Bronchial epithelial cell (primary cell): Measurements from ENCODE around the gene ARPC1B. TPM values are rescaled to one million over a fixed set of nuclear protein-coding genes. Genes with fewer than 3 reads are reported as not detected.
A peak's percentile ranks its signal among the peaks of the same experiment; 100 is the strongest.
"Not testable (repeated sequence)": the region's sequence is repeated elsewhere in the genome, so short reads cannot be mapped to it uniquely, and the experiment has no call there.

Source experiments
- DNase-seq: peaks from one replicate; pipeline ENCODE4 v3.0.0-alpha.2; 2010; ENCODE audit warnings: low read depth
- FAIRE-seq: peaks from 2 replicates; lab custom pipeline; 2011; peaks lifted over from hg19 to GRCh38; lab: Jason Lieb, UNC
- H3K27me3 ChIP-seq: 2 replicates; pipeline ENCODE4 v1.5.1; 2011; ENCODE audit warnings: low read length; ENCODE audit not compliant: control insufficient read depth, insufficient read depth
- H3K36me3 ChIP-seq: 2 replicates; pipeline ENCODE4 v1.5.1; 2011; ENCODE audit warnings: low read length; ENCODE audit not compliant: control insufficient read depth, insufficient read depth
- H3K4me3 ChIP-seq: 2 replicates; pipeline ENCODE4 v1.5.1; 2011; ENCODE audit warnings: mild to moderate bottlenecking, low read depth, low read length, control low read depth
- CTCF ChIP-seq: IDR thresholded peaks from 2 replicates; pipeline ENCODE4 v1.5.1; 2011; ENCODE audit warnings: mild to moderate bottlenecking, moderate library complexity, low read length, control low read depth, inconsistent platforms; ENCODE audit not compliant: insufficient read depth, severe bottlenecking
- total RNA-seq: library from RNA; depleted of rRNA; stranded (reverse); fragments of >200 nt; gene quantifications from 2 replicates; pipeline ENCODE4 v1.2.1, GENCODE V29; 2014

The ARPC1B gene
- total RNA-seq: 336 and 569 TPM in 2 replicates

GRCh38 chr7:99374111-99375064 lies at the start of gene ARPC1B:
TSS of gene ARPC1B (plus strand) at chr7:99374730. CDS start at chr7:99385715, 10,985 bp downstream.
- no peak for TF ChIP-seq CTCF
- Histone ChIP-seq H3K27me3 (no peaks in the 10 kb centered on the region), H3K36me3 (peaks cover 3% of the 10 kb centered on the region), H3K4me3 (peak within 1 kb of the TSS; percentile 86)
- DNase-seq (peak; percentile 62), FAIRE-seq (no peak)

GRCh38 chr7:99325001-99325493 lies 49.5 kb upstream of the ARPC1B start:
- FAIRE-seq (no peak), DNase-seq (no peak)
- H3K36me3 ChIP-seq: no peaks in the 10 kb centered on the region
- H3K27me3 ChIP-seq: no peaks in the 10 kb centered on the region
- H3K4me3 ChIP-seq: peak overlapping the region; percentile 95
- TF ChIP-seq CTCF: no peak

- DNase-seq (peak; percentile 86), FAIRE-seq (no peak)
- Histone ChIP-seq H3K27me3 (no peaks in the 10 kb centered on the region), H3K4me3 (peak within 1 kb of the TSS; percentile 95), H3K36me3 (no peaks in the 10 kb centered on the region)
- TF ChIP-seq CTCF: peak; percentile 20
Observed at GRCh38 chr7:99325592-99326407, 48.7 kb upstream of the ARPC1B start, which contains the start of gene ARPC1A. TSS of gene ARPC1A (plus strand) at chr7:99325898. CDS start at chr7:99333354, 7,456 bp downstream.

GRCh38 chr7:99326408-99326782 lies 48.1 kb upstream of the ARPC1B start:
- H3K36me3 ChIP-seq: no peaks in the 10 kb centered on the region
- no peaks in the 10 kb centered on the region for H3K27me3 ChIP-seq
- H3K4me3 ChIP-seq: peak overlapping the region; percentile 95
- FAIRE-seq: no peak
- TF ChIP-seq CTCF: no peak
- peak; percentile 4 for DNase-seq

- not testable (repeated sequence) for H3K36me3 ChIP-seq, H3K27me3 ChIP-seq, H3K4me3 ChIP-seq, FAIRE-seq
- DNase-seq: peak; percentile 98
Observed at GRCh38 chr7:99330314-99330961, 44.1 kb upstream of the ARPC1B start.
